ENCODE results near the gene SLC12A3. TPM values are rescaled to one million over a fixed set of nuclear protein-coding genes. Genes with fewer than 3 reads are reported as not detected.

SLC12A3 gene
- total RNA-seq, 1 donor from 2014 or later, result not detected

DNA sequence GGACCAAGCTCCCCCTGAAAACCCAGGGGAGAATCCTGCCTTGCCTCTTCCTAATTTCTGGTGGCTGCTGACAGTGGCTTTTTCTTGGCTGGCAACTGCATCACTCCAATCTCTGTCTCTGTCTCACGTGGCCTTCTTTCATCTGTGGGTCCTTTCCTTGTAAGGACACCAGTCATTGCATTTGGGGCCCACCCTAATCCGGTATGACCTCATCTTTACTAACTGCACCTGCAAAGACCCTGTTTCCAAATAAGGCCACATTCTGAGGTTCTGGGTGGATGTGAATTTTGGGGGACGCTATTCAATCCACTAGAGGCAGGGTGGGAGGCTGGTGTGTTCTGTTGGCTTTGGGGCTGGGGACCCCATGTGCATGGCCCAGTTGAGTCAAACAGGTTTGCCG, 11.0 kb downstream of the SLC12A3 start:
- H3K4me3 ChIP-seq (ENCODE audit: low read depth, low read length), result no peak overlapping the region
- no peak for DNase-seq (ENCODE audit: low read depth)
- TF ChIP-seq, protein P1, sequence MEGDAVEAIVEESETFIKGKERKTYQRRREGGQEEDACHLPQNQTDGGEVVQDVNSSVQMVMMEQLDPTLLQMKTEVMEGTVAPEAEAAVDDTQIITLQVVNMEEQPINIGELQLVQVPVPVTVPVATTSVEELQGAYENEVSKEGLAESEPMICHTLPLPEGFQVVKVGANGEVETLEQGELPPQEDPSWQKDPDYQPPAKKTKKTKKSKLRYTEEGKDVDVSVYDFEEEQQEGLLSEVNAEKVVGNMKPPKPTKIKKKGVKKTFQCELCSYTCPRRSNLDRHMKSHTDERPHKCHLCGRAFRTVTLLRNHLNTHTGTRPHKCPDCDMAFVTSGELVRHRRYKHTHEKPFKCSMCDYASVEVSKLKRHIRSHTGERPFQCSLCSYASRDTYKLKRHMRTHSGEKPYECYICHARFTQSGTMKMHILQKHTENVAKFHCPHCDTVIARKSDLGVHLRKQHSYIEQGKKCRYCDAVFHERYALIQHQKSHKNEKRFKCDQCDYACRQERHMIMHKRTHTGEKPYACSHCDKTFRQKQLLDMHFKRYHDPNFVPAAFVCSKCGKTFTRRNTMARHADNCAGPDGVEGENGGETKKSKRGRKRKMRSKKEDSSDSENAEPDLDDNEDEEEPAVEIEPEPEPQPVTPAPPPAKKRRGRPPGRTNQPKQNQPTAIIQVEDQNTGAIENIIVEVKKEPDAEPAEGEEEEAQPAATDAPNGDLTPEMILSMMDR (conservative IDR thresholded peaks at IDR 0.05; ENCODE audit: low read depth, low read length), result no peak

DNA sequence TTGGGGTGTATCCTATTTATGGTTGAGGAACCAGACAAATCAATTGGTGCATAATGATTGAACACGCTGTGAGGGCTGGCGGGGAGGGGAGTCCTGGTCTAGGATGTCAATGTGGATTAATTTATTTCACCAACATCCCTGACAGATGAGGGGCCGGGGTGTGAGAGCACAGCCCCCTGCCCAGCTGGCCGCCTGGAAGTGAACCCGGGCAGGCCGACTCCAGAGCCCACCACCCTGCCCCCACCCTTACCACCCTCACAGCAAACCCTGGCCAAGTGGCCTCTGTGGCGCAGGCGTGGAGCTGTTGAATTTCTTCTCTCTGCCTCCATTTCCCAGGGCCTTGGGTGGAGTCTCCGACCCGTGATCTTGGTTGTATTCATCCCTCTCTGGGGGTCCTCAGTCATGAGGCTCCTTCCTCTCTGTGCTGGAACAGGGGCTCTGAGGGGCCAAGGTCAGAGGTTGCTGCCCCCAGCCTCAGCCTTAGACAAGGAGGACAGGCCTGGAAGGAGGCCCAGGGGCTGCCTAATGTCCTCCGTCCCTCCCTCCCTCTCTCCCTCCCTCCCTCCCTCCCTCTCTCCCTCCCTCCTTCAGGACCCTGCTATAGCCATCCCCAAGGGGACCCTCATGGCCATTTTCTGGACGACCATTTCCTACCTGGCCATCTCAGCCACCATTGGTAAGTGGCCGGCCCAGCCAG, 12.6 kb downstream of the SLC12A3 start:
- no peak for DNase-seq (ENCODE audit: low read depth)
- H3K4me3 ChIP-seq (ENCODE audit: low read depth, low read length), result no peak overlapping the region
- TF ChIP-seq, protein P1 (conservative IDR thresholded peaks at IDR 0.05; ENCODE audit: low read depth, low read length), result no peak

DNA sequence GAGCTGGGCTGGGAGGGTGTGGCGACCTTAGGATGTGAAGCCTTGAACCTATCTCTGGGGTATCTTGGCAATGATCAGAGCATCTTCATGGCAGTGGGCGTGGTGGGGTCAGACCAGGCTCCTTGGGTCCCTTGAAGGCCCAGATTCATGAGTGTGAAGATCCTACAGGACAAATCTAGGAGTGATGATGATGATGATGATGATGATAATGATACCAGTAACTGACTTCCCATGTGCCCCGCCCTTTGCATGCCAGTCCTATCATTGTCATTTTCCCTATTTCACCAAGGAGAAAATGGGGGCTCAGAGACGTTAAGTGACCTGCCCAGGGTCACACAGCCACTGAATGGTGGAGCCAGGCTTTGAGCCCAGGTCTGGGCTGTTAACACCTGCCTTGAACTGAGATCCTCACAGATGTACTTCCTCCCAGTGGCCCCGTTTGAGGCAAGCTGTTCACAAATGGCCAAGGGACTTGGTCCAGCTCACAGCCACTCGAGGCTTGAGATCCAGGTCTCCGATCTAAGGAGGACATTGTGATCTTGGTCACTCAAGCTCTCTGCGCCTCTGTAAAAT, 13.4 kb downstream of the SLC12A3 start:
- DNase-seq (ENCODE audit: low read depth), result no peak
- TF ChIP-seq, protein P1 (conservative IDR thresholded peaks at IDR 0.05; ENCODE audit: low read depth, low read length), result no peak
- no peak overlapping the region for H3K4me3 ChIP-seq (ENCODE audit: low read depth, low read length)

GRCh38 chr16:56879276-56879675, 14.3 kb downstream of the SLC12A3 start:
- TF ChIP-seq, protein P1 (conservative IDR thresholded peaks at IDR 0.05; ENCODE audit: low read depth, low read length), result no peak
- DNase-seq (ENCODE audit: low read depth), result no peak

GRCh38 chr16:56880176-56880575, 15.2 kb downstream of the SLC12A3 start:
- no peak for DNase-seq (ENCODE audit: low read depth)
- H3K4me3 ChIP-seq (ENCODE audit: low read depth, low read length), result no peak overlapping the region
- TF ChIP-seq, protein P1 (conservative IDR thresholded peaks at IDR 0.05; ENCODE audit: low read depth, low read length), result no peak

More at GRCh38 chr16:56879276-56879675, 14.3 kb downstream of the SLC12A3 start:
- H3K4me3 ChIP-seq (ENCODE audit: low read depth, low read length), result no peak overlapping the region

GRCh38 chr16:56880685-56881084, 15.7 kb downstream of the SLC12A3 start:
- TF ChIP-seq, protein P1 (conservative IDR thresholded peaks at IDR 0.05; ENCODE audit: low read depth, low read length), result no peak
- no peak overlapping the region for H3K4me3 ChIP-seq (ENCODE audit: low read depth, low read length)
- no peak for DNase-seq (ENCODE audit: low read depth)

Measured in epithelial cell of proximal tubule (primary cell).